Astrocyte (in vitro differentiated cells and primary cell): ENCODE data around the gene PALM3.
A peak's percentile ranks its signal among the peaks of the same experiment; 100 is the strongest.

Experiments used
- CTCF ChIP-seq: IDR thresholded peaks from 2 replicates; pipeline ENCODE4 v1.5.1; 2011; ENCODE audit warnings: low read depth, mild to moderate bottlenecking, inconsistent platforms, low read length, moderate library complexity; ENCODE audit not compliant: insufficient read depth
- EZH2 ChIP-seq: IDR thresholded peaks from 2 replicates; pipeline ENCODE4 v1.6.1; 2012; ENCODE audit warnings: mild to moderate bottlenecking, low read length, inconsistent platforms; ENCODE audit not compliant: insufficient read depth

DNA sequence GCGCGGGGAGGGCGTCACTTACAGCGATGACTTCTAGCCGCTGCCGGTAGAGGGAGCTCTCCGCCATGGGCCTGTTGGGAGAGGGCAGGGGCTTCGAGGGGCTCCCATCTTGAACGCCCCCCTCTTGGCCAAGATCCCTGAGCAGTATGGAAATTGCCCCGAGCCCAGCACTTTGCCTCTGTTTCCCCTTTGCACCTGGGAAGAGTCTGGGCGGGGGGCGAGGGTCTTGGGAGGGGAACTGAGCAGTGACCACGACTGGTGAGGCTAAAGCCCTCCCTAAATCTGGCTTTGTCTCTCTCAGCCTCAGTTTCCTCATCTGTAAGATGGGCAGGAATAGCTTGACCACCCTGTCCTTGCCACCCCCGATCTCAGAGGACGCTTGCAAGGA, 2.8 kb downstream of the PALM3 start:
- TF ChIP-seq EZH2 (no peak), CTCF (peak; percentile 30)
